SK-N-SH (cell line): ENCODE data around the gene PAX2. TPM values are rescaled to one million over a fixed set of nuclear protein-coding genes. Genes with fewer than 3 reads are reported as not detected.

Source experiments
- CTCF ChIA-PET: fragments of 300-600, 350-600 bp; formaldehyde crosslinking; extraction: SDS; loops from one replicate; lab custom pipeline; 2021; lab: Yijun Ruan, JAX
- POLR2A ChIA-PET: fragments of 350-600 bp; sonication (Branson Sonifier 250); formaldehyde crosslinking; extraction: SDS; loops from one replicate; lab custom pipeline; 2020; ENCODE audit warnings: antibody characterized with exemption, inconsistent platforms; lab: Yijun Ruan, JAX
- DNase-seq: peaks from one replicate; pipeline ENCODE4 v3.0.0; 2012
- H2AFZ ChIP-seq: fragments of 200-600 bp; sonication (generic); 2 replicates; pipeline ENCODE4 v1.8.1; 2016; ENCODE audit warnings: antibody characterized with exemption, mild to moderate bottlenecking, low read depth
- H3F3A ChIP-seq: fragments of 200-600 bp; sonication (generic); replicated peaks from 2 replicates; pipeline ENCODE3; 2016; ENCODE audit warnings: antibody characterized with exemption, mild to moderate bottlenecking; ENCODE audit not compliant: insufficient read depth
- H3K27ac ChIP-seq, 2 experiments: fragments of 200-500 bp in 1 of 2; fragments of 200-600 bp in 1 of 2; sonication (Bioruptor generic) in 1 of 2; sonication (generic), shearing (Covaris generic) in 1 of 2; 2 replicates each; pipeline versions ENCODE4 v1.5.1 to v1.6.1; 2014 to 2016; ENCODE audit warnings: low read depth in 2 of 2, inconsistent platforms in 1 of 2, low read length in 1 of 2, mild to moderate bottlenecking in 1 of 2, mixed read lengths in 1 of 2
- H3K27me3 ChIP-seq: fragments of 200-600 bp; sonication (generic), shearing (Covaris generic); 2 replicates; pipeline ENCODE4 v1.6.1; 2016; ENCODE audit warnings: mixed run types; ENCODE audit not compliant: insufficient read depth
- H3K36me3 ChIP-seq, 2 experiments: fragments of 200-500 bp in 1 of 2; fragments of 200-600 bp in 1 of 2; sonication (Bioruptor generic) in 1 of 2; sonication (generic) in 1 of 2; replicated peaks in 1 of 2; 2 replicates each; pipeline versions ENCODE3 to v1.5.1; 2014 to 2016; ENCODE audit warnings: low read length in 1 of 2, mild to moderate bottlenecking in 1 of 2; ENCODE audit not compliant: insufficient read depth in 2 of 2, control insufficient read depth in 1 of 2
- H3K4me1 ChIP-seq, 2 experiments: fragments of 200-500 bp in 1 of 2; fragments of 200-600 bp in 1 of 2; sonication (Bioruptor generic) in 1 of 2; sonication (generic), shearing (Covaris generic) in 1 of 2; 2 replicates each; pipeline versions ENCODE4 v1.5.1 to v1.6.1; 2014 to 2016; ENCODE audit warnings: low read depth in 1 of 2, low read length in 1 of 2, mixed run types in 1 of 2; ENCODE audit not compliant: insufficient read depth in 2 of 2, control insufficient read depth in 1 of 2
- H3K4me2 ChIP-seq: fragments of 200-600 bp; sonication (generic), shearing (Covaris generic); 2 replicates; pipeline ENCODE4 v1.6.1; 2017; ENCODE audit warnings: mixed run types
- H3K4me3 ChIP-seq, 2 experiments: fragments of 200-500 bp in 1 of 2; fragments of 200-600 bp in 1 of 2; sonication (Bioruptor generic) in 1 of 2; sonication (generic), shearing (Covaris generic) in 1 of 2; 2 replicates each; pipeline versions ENCODE4 v1.5.1 to v1.8.1; 2014 to 2016; ENCODE audit warnings: low read depth in 2 of 2, inconsistent platforms in 1 of 2, low read length in 1 of 2, mild to moderate bottlenecking in 1 of 2, mixed read lengths in 1 of 2, moderate library complexity in 1 of 2
- H3K79me2 ChIP-seq: fragments of 200-600 bp; sonication (generic); 2 replicates; pipeline ENCODE4 v1.8.1; 2017; ENCODE audit warnings: mild to moderate bottlenecking; ENCODE audit not compliant: insufficient read depth
- H3K9ac ChIP-seq: fragments of 200-600 bp; sonication (generic); 2 replicates; pipeline ENCODE4 v1.6.1; 2017; ENCODE audit warnings: mixed run types
- H3K9me2 ChIP-seq: fragments of 200-600 bp; sonication (generic); 2 replicates; pipeline ENCODE4 v1.6.1; 2017; ENCODE audit warnings: mixed run types
- H3K9me3 ChIP-seq: fragments of 200-600 bp; sonication (generic); 2 replicates; pipeline ENCODE4 v1.6.1; 2017; ENCODE audit warnings: mixed run types, mild to moderate bottlenecking, moderate library complexity
- H4K20me1 ChIP-seq: fragments of 200-600 bp; sonication (generic); 2 replicates; pipeline ENCODE4 v1.6.1; 2017; ENCODE audit warnings: mild to moderate bottlenecking, mixed run types; ENCODE audit not compliant: insufficient read depth
- CTCF ChIP-seq: fragments of 200-600 bp; sonication (generic); IDR thresholded peaks from 2 replicates; pipeline ENCODE4 v1.6.1; 2017; ENCODE audit warnings: antibody characterized with exemption, mild to moderate bottlenecking, moderate library complexity
- EP300 ChIP-seq, 2 experiments: IDR thresholded peaks; 2 replicates each; pipeline versions ENCODE4 v1.4.0 to v1.6.1; 2012; ENCODE audit warnings: borderline replicate concordance in 1 of 2, low read depth in 1 of 2, low read length in 1 of 2
- EZH2phosphoT487 ChIP-seq: fragments of 200-600 bp; sonication (generic); IDR thresholded peaks from 2 replicates; pipeline ENCODE4 v1.6.1; 2017; ENCODE audit warnings: low read depth, mixed run types, mild to moderate bottlenecking, antibody characterized with exemption, moderate library complexity, borderline replicate concordance
- FOXJ3 ChIP-seq: sonication (generic); formaldehyde crosslinking; IDR thresholded peaks from 2 replicates; pipeline ENCODE4 v1.5.1; 2020; ENCODE audit warnings: mild to moderate bottlenecking, missing genetic modification reagents
- GABPA ChIP-seq: IDR thresholded peaks from 2 replicates; pipeline ENCODE4 v1.4.0; 2012; ENCODE audit warnings: low read depth, mild to moderate bottlenecking
- GATA2 ChIP-seq: sonication (generic); formaldehyde crosslinking; IDR thresholded peaks from 2 replicates; pipeline ENCODE4 v1.5.0; 2020; ENCODE audit warnings: mild to moderate bottlenecking, missing genetic modification reagents
- IRF3 ChIP-seq: fragments of 150-350 bp; IDR thresholded peaks from 2 replicates; pipeline ENCODE4 v1.6.1; 2016; ENCODE audit warnings: mild to moderate bottlenecking, low read depth, low read length
- MAX ChIP-seq: IDR thresholded peaks from 2 replicates; pipeline ENCODE4 v1.4.0; 2012; ENCODE audit warnings: low read depth
- MEF2A ChIP-seq: IDR thresholded peaks from 2 replicates; pipeline ENCODE4 v1.4.0; 2012; ENCODE audit warnings: low read depth, borderline replicate concordance
- NFIC ChIP-seq: IDR thresholded peaks from 2 replicates; pipeline ENCODE4 v1.4.0; 2012; ENCODE audit warnings: borderline replicate concordance
- RAD21 ChIP-seq: IDR thresholded peaks from 2 replicates; pipeline ENCODE4 v1.6.1; 2012; ENCODE audit warnings: mild to moderate bottlenecking, low read length
- REST ChIP-seq: IDR thresholded peaks from 2 replicates; pipeline ENCODE4 v1.6.1; 2012; ENCODE audit warnings: mild to moderate bottlenecking, low read depth, low read length, moderate library complexity
- RXRA ChIP-seq: IDR thresholded peaks from 2 replicates; pipeline ENCODE4 v1.4.0; 2012; ENCODE audit warnings: low read depth, mild to moderate bottlenecking, borderline replicate concordance
- SIN3A ChIP-seq: IDR thresholded peaks from 2 replicates; pipeline ENCODE4 v1.6.1; 2012; ENCODE audit warnings: low read depth, mild to moderate bottlenecking, low read length, moderate library complexity, borderline replicate concordance
- SMC3 ChIP-seq: IDR thresholded peaks from 2 replicates; pipeline ENCODE4 v1.6.1; 2012; ENCODE audit warnings: low read depth, low read length, improper control_type of control experiment
- TAF1 ChIP-seq: IDR thresholded peaks from 2 replicates; pipeline ENCODE4 v1.6.1; 2012; ENCODE audit warnings: low read depth, mild to moderate bottlenecking, low read length, moderate library complexity, borderline replicate concordance
- YY1 ChIP-seq: IDR thresholded peaks from 2 replicates; pipeline ENCODE4 v1.4.0; 2012; ENCODE audit warnings: low read depth, mild to moderate bottlenecking
- ZBTB33 ChIP-seq: IDR thresholded peaks from 2 replicates; pipeline ENCODE4 v1.4.0; 2012; ENCODE audit warnings: low read depth, borderline replicate concordance
- WGBS: methylation state at CpG from one replicate; pipeline ENCODE4 v1.1.6; 2017; ENCODE audit warnings: low lambda C conversion rate; 5-methylcytosine and 5-hydroxymethylcytosine counted together
- polyA plus RNA-seq, 3 experiments: library from polyadenylated mRNA; depleted of rRNA; stranded (reverse); fragments of >200 nt; gene quantifications; 2 replicates each; pipeline ENCODE4 v1.2.3, GENCODE V29; 2012

Gene PAX2
- polyA plus RNA-seq, 1 of the 3 experiments (the other 2 are of a cell fraction), result not detected

GRCh38 chr10:100774223-100774622 is 28.8 kb downstream of the PAX2 start (continued):
- TF ChIP-seq IRF3 (no peak), EZH2phosphoT487 (no peak), RXRA (no peak), NFIC (no peak), GATA2 (CRISPR knock-in tag) (no peak), TAF1 (no peak), MAX (no peak), SIN3A (no peak), YY1 (no peak), MEF2A (no peak), GABPA (no peak)

- H4K20me1 ChIP-seq, result no peaks in the 10 kb centered on the region
- H3K36me3 ChIP-seq, result no peaks in the 10 kb centered on the region
- H3K4me3 ChIP-seq, result no peak overlapping the region
- H3F3A ChIP-seq, result no peaks in the 10 kb centered on the region
- H3K4me2 ChIP-seq, result no peak overlapping the region
- H2AFZ ChIP-seq, result no peak overlapping the region
- TF ChIP-seq MEF2A (no peak), REST (no peak), FOXJ3 (CRISPR knock-in tag) (no peak), SMC3 (no peak), IRF3 (no peak), EP300 (IDR thresholded peaks at IDR 0.05; ENCODE audit: borderline replicate concordance in 1 of 2, low read depth in 1 of 2, low read length in 1 of 2) (no peak), CTCF (no peak), ZBTB33 (no peak), RAD21 (no peak)
- POLR2A ChIA-PET, result interaction anchor here (1.0 kb wide), 1 partner anchor 10 kb away, joined by 3 read pairs; no protein-coding TSS in a partner anchor
- H3K9me3 ChIP-seq, result no peaks in the 10 kb centered on the region
- H3K27me3 ChIP-seq, result peaks cover 14% of the 10 kb centered on the region; the same call in 1 of the 2 replicates
- no peaks in the 10 kb centered on the region for H3K79me2 ChIP-seq
- 58% methylated on average over 6 of the region's 6 CpGs for WGBS
- H3K4me1 ChIP-seq, result peaks cover 0 to 24% of the 10 kb centered on the region in 2 experiments; a peak in 2 of 4 replicates
- no peaks in the 10 kb centered on the region for H3K9me2 ChIP-seq
- no peak overlapping the region for H3K9ac ChIP-seq
- no peak for DNase-seq
- CTCF ChIA-PET, result interaction anchor here (0.9 to 1.7 kb wide), 3 partner anchors 13 to 104 kb away, joined by 3 to 9 read pairs (median 6); no protein-coding TSS in a partner anchor
- H3K27ac ChIP-seq, result no peak overlapping the region; a peak in 1 of 4 replicates
These were observed 29.5 kb downstream of the PAX2 start for GRCh38 chr10:100774876-100775275.
